HepG2 (cell line): ENCODE results near the gene MADCAM1. TPM values are rescaled to one million over a fixed set of nuclear protein-coding genes. Genes with fewer than 3 reads are reported as not detected.

Source experiments
- ATF7-NPFF ChIP-seq: sonication (generic); formaldehyde crosslinking; IDR thresholded peaks from 2 replicates; pipeline ENCODE4 v1.8.1; 2023; ENCODE audit warnings: mild to moderate bottlenecking, low read depth, missing genetic modification reagents, moderate library complexity
- GABPA ChIP-seq, 2 experiments: IDR thresholded peaks; 2 replicates each; pipeline ENCODE4 v1.6.1; 2011 to 2016; ENCODE audit warnings: low read depth in 2 of 2, low read length in 1 of 2, missing biosample characterization in 1 of 2, missing genetic modification characterization in 1 of 2
- HDAC1 ChIP-seq: sonication (generic); formaldehyde crosslinking; IDR thresholded peaks from 2 replicates; pipeline ENCODE4 v1.5.1; 2020; ENCODE audit warnings: mild to moderate bottlenecking, missing genetic modification reagents
- PPARG ChIP-seq: conservative IDR thresholded peaks from 2 replicates; pipeline ENCODE4 v1.6.1; 2016; ENCODE audit warnings: missing biosample characterization, missing genetic modification reagents
- ZBTB38 ChIP-seq: sonication (generic); formaldehyde crosslinking; IDR thresholded peaks from 2 replicates; pipeline ENCODE4 v1.5.1; 2020; ENCODE audit warnings: mild to moderate bottlenecking, missing genetic modification reagents
- ZMYM3 ChIP-seq: sonication (generic); formaldehyde crosslinking; IDR thresholded peaks from 2 replicates; pipeline ENCODE4 v1.5.1; 2020; ENCODE audit warnings: mild to moderate bottlenecking, missing genetic modification reagents
- ZNF362 ChIP-seq: sonication (generic); formaldehyde crosslinking; IDR thresholded peaks from 2 replicates; pipeline ENCODE4 v1.4.0; 2020; ENCODE audit warnings: missing genetic modification reagents, mild to moderate bottlenecking, borderline replicate concordance
- ZNF569 ChIP-seq: sonication (generic); formaldehyde crosslinking; IDR thresholded peaks from 2 replicates; pipeline ENCODE4 v1.5.0; 2020; ENCODE audit warnings: mild to moderate bottlenecking, missing genetic modification reagents, moderate library complexity, borderline replicate concordance
- ZNF782 ChIP-seq: sonication (generic); formaldehyde crosslinking; IDR thresholded peaks from 2 replicates; pipeline ENCODE4 v1.4.0; 2020; ENCODE audit warnings: missing genetic modification reagents, mild to moderate bottlenecking, borderline replicate concordance
- ZNF800 ChIP-seq: sonication (generic); formaldehyde crosslinking; IDR thresholded peaks from 2 replicates; pipeline ENCODE4 v1.4.0; 2020; ENCODE audit warnings: missing genetic modification reagents
- polyA plus RNA-seq, 8 experiments: library from polyadenylated mRNA; depleted of rRNA in 3 of 8; stranded (reverse) in 7 of 8; unstranded in 1 of 8; fragments of >200 nt; fragmentation: Illumina TruSeq in 4 of 8; extraction: Trizol in 4 of 8; gene quantifications; 2 replicates each; pipeline versions ENCODE4 v1.2.1 to v1.2.3, GENCODE V29; 2011 to 2016; ENCODE audit warnings: low read depth in 4 of 8, missing spikeins in 1 of 8, mixed read lengths in 1 of 8; ENCODE audit not compliant: insufficient read depth in 1 of 8
- total RNA-seq, 5 experiments: library from RNA; depleted of rRNA; stranded (reverse); fragments of >200 nt; fragmentation: Illumina TruSeq; extraction: Trizol; gene quantifications; 2 replicates each; pipeline ENCODE4 v1.2.3, GENCODE V29; 2016; ENCODE audit warnings: low read depth in 1 of 5
- TF ChIP-seq, protein P1 (sequence below): IDR thresholded peaks from 2 replicates; pipeline ENCODE4 v1.6.1; 2016; ENCODE audit warnings: missing biosample characterization, missing genetic modification reagents, low read depth
- TF ChIP-seq, protein P2 (sequence below): sonication (generic); formaldehyde crosslinking; IDR thresholded peaks from 2 replicates; pipeline ENCODE4 v1.4.0; 2020; ENCODE audit warnings: missing genetic modification reagents, mild to moderate bottlenecking, borderline replicate concordance
- TF ChIP-seq, protein P3 (sequence below): sonication (generic); formaldehyde crosslinking; IDR thresholded peaks from 2 replicates; pipeline ENCODE4 v1.4.0; 2020; ENCODE audit warnings: missing genetic modification reagents

The MADCAM1 gene
- total and polyA plus RNA-seq, 2 of the 13 experiments (the other 11 are each of a cell fraction or from before 2014, with no cell fraction given): 0.29 to 0.33 TPM

DNA sequence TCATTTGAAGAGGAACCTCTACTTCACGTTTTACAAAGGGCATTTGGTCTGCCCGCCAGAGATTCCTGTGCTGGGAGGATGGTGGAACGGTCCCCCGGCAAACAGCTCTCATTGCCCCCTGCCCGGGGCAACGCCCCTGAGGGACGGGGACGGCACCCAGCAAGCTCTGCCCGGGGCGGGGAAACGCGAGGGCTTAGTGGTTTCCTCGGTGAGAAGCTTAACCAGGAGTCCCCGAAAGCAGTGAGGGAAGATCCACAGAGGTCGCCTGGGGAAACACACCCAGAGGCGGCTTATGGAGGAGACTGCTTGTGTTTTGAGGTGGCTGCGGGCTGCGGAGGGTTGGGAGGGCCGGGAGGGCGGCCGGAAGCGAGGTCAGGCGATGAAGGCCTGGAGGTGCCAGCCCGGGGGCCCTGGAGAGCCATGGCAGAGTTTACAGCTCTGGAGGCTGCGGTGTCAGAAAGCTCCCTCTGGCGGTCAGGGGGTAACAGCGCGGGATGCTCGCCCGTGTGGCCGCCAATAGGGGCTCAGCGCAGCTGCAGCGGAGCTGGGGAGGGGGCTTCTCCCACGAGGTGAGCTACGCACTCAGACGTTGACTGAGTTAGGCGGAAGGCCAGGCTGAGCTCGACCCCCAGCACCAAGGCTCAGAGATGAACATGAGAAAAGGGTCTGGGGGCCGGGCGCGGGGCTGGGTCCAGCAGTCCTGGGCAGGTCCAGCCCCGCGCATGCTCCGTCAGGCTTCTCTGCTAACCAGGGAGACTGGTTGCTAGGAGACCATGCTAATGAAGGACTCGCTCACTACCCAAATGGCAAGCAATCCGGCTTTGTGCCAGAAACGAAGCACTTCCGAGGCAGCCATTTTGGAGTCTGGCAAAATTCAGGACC, 10.4 kb downstream of the MADCAM1 start (continued):
- TF ChIP-seq GABPA (IDR thresholded peaks at IDR 0.05; ENCODE audit: low read depth, low read length) (peak; percentile 37; the same call in 1 of the 2 replicates), GABPA (CRISPR knock-in tag; IDR thresholded peaks at IDR 0.05; ENCODE audit: low read depth) (no peak), ZBTB38 (CRISPR knock-in tag) (peak; percentile 50; the same call in 1 of the 2 replicates), ZNF800 (CRISPR knock-in tag) (0 out of 2 replicates have a peak, but pooled peaks have one; percentile 67), ATF7-NPFF (0 out of 2 replicates have a peak, but pooled peaks have one; percentile 50), ZNF569 (CRISPR knock-in tag) (0 out of 2 replicates have a peak, but pooled peaks have one; percentile 29), ZNF782 (peak; percentile 51; the same call in 1 of the 2 replicates), HDAC1 (CRISPR knock-in tag) (peak; percentile 77), PPARG (CRISPR knock-in tag) (peak; percentile 64; the same call in 1 of the 2 replicates), ZMYM3 (CRISPR knock-in tag) (peak; percentile 77), ZNF362 (CRISPR knock-in tag) (peak; percentile 34; the same call in 1 of the 2 replicates)
- TF ChIP-seq, protein P1, sequence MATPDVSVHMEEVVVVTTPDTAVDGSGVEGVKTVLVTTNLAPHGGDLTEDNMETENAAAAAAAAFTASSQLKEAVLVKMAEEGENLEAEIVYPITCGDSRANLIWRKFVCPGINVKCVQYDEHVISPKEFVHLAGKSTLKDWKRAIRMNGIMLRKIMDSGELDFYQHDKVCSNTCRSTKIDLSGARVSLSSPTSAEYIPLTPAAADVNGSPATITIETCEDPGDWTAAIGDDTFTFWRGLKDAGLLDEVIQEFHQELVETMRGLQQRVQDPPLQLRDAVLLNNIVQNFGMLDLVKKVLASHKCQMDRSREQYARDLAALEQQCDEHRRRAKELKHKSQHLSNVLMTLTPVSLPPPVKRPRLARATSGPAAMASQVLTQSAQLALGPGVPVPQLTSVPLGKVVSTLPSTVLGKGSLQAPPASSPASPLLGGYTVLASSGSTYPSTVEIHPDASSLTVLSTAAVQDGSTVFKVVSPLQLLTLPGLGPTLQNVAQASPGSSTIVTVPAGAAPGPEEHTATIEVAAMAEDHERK (CRISPR knock-in tag): no peak
- TF ChIP-seq, protein P2, sequence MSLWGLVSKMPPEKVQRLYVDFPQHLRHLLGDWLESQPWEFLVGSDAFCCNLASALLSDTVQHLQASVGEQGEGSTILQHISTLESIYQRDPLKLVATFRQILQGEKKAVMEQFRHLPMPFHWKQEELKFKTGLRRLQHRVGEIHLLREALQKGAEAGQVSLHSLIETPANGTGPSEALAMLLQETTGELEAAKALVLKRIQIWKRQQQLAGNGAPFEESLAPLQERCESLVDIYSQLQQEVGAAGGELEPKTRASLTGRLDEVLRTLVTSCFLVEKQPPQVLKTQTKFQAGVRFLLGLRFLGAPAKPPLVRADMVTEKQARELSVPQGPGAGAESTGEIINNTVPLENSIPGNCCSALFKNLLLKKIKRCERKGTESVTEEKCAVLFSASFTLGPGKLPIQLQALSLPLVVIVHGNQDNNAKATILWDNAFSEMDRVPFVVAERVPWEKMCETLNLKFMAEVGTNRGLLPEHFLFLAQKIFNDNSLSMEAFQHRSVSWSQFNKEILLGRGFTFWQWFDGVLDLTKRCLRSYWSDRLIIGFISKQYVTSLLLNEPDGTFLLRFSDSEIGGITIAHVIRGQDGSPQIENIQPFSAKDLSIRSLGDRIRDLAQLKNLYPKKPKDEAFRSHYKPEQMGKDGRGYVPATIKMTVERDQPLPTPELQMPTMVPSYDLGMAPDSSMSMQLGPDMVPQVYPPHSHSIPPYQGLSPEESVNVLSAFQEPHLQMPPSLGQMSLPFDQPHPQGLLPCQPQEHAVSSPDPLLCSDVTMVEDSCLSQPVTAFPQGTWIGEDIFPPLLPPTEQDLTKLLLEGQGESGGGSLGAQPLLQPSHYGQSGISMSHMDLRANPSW: no peak; the same call in 1 of the 2 replicates
- TF ChIP-seq, protein P3, sequence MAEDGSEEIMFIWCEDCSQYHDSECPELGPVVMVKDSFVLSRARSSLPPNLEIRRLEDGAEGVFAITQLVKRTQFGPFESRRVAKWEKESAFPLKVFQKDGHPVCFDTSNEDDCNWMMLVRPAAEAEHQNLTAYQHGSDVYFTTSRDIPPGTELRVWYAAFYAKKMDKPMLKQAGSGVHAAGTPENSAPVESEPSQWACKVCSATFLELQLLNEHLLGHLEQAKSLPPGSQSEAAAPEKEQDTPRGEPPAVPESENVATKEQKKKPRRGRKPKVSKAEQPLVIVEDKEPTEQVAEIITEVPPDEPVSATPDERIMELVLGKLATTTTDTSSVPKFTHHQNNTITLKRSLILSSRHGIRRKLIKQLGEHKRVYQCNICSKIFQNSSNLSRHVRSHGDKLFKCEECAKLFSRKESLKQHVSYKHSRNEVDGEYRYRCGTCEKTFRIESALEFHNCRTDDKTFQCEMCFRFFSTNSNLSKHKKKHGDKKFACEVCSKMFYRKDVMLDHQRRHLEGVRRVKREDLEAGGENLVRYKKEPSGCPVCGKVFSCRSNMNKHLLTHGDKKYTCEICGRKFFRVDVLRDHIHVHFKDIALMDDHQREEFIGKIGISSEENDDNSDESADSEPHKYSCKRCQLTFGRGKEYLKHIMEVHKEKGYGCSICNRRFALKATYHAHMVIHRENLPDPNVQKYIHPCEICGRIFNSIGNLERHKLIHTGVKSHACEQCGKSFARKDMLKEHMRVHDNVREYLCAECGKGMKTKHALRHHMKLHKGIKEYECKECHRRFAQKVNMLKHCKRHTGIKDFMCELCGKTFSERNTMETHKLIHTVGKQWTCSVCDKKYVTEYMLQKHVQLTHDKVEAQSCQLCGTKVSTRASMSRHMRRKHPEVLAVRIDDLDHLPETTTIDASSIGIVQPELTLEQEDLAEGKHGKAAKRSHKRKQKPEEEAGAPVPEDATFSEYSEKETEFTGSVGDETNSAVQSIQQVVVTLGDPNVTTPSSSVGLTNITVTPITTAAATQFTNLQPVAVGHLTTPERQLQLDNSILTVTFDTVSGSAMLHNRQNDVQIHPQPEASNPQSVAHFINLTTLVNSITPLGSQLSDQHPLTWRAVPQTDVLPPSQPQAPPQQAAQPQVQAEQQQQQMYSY (CRISPR knock-in tag): 0 out of 2 replicates have a peak, but pooled peaks have one; percentile 13
